HG03571 (cell line): ENCODE measurements around the gene SUPT20HL2.
A peak's percentile ranks its signal among the peaks of the same experiment; 100 is the strongest.
"Not testable (repeated sequence)": the region's sequence is repeated elsewhere in the genome, so short reads cannot be mapped to it uniquely, and the experiment has no call there.

Source experiments
- ATAC-seq: cut with Tn5 transposase; IDR thresholded peaks from one replicate; pipeline ENCODE4 v1.9.1; 2021; ENCODE audit not compliant: unreplicated experiment

Gene SUPT20HL2

GRCh38 chrX:24314019-24314635, at the start of gene SUPT20HL2:
Gene SUPT20HL2, minus strand, starts transcription at chrX:24314069. Its CDS starts 754 bp downstream, at chrX:24313315.
- no peak for ATAC-seq

- not testable (repeated sequence) for ATAC-seq
These were observed 48.3 kb upstream of the SUPT20HL2 start for GRCh38 chrX:24362089-24362745.

- ATAC-seq: no peak
These were observed 46.4 kb upstream of the SUPT20HL2 start, which contains the start of gene SUPT20HL1 for GRCh38 chrX:24360272-24360671. Gene SUPT20HL1, plus strand, starts transcription at chrX:24360639. Its CDS starts 2,122 bp downstream, at chrX:24362761.

- ATAC-seq: no peak
These were observed 43.2 kb upstream of the SUPT20HL2 start for GRCh38 chrX:24357106-24357505.

- no peak for ATAC-seq
These were observed 41.2 kb upstream of the SUPT20HL2 start for GRCh38 chrX:24355095-24355494.

GRCh38 chrX:24350217-24350616, 36.3 kb upstream of the SUPT20HL2 start:
- ATAC-seq: no peak

- no peak for ATAC-seq
These were observed 34.0 kb upstream of the SUPT20HL2 start for GRCh38 chrX:24347881-24348280.

- peak; percentile 40 for ATAC-seq
These were observed 29.9 kb upstream of the SUPT20HL2 start for GRCh38 chrX:24343719-24344118.

GRCh38 chrX:24341795-24342194, 27.9 kb upstream of the SUPT20HL2 start:
- ATAC-seq: no peak

GRCh38 chrX:24340501-24340900, 26.6 kb upstream of the SUPT20HL2 start:
- ATAC-seq: no peak

- ATAC-seq: no peak
These were observed 26.0 kb upstream of the SUPT20HL2 start for GRCh38 chrX:24339911-24340310.

- no peak for ATAC-seq
These were observed 22.0 kb upstream of the SUPT20HL2 start for GRCh38 chrX:24335871-24336270.

GRCh38 chrX:24334461-24334860, 20.6 kb upstream of the SUPT20HL2 start:
- ATAC-seq: no peak

- no peak for ATAC-seq
These were observed 19.5 kb upstream of the SUPT20HL2 start for GRCh38 chrX:24333371-24333770.

GRCh38 chrX:24332878-24333277, 19.0 kb upstream of the SUPT20HL2 start:
- ATAC-seq: no peak

- no peak for ATAC-seq
These were observed 11.4 kb upstream of the SUPT20HL2 start for GRCh38 chrX:24325231-24325630.

GRCh38 chrX:24321741-24322395, 8.0 kb upstream of the SUPT20HL2 start:
- ATAC-seq: no peak

GRCh38 chrX:24317567-24317966, 3.7 kb upstream of the SUPT20HL2 start:
- no peak for ATAC-seq

- no peak for ATAC-seq
These were observed 2.2 kb upstream of the SUPT20HL2 start for GRCh38 chrX:24316111-24316510.

GRCh38 chrX:24312249-24312607, 1.6 kb downstream of the SUPT20HL2 start:
- ATAC-seq: not testable (repeated sequence)

- ATAC-seq: not testable (repeated sequence)
These were observed 2.2 kb downstream of the SUPT20HL2 start for GRCh38 chrX:24311507-24312248.
